HG03095 (cell line): ENCODE results near the gene HSPA13.
"Not testable (repeated sequence)": the region's sequence is repeated elsewhere in the genome, so short reads cannot be mapped to it uniquely, and the experiment has no call there.

ENCODE experiments used
- ATAC-seq: cut with Tn5 transposase; IDR thresholded peaks from one replicate; pipeline ENCODE4 v1.9.1; 2021; ENCODE audit warnings: moderate library complexity; ENCODE audit not compliant: unreplicated experiment

HSPA13 gene, protein sequence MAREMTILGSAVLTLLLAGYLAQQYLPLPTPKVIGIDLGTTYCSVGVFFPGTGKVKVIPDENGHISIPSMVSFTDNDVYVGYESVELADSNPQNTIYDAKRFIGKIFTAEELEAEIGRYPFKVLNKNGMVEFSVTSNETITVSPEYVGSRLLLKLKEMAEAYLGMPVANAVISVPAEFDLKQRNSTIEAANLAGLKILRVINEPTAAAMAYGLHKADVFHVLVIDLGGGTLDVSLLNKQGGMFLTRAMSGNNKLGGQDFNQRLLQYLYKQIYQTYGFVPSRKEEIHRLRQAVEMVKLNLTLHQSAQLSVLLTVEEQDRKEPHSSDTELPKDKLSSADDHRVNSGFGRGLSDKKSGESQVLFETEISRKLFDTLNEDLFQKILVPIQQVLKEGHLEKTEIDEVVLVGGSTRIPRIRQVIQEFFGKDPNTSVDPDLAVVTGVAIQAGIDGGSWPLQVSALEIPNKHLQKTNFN

GRCh38 chr21:14382835-14383595 is at the start of gene HSPA13:
Gene HSPA13, minus strand, starts transcription at chr21:14383146. Its CDS starts 27 bp downstream, at chr21:14383119.
- peak; percentile 98 for ATAC-seq

DNA sequence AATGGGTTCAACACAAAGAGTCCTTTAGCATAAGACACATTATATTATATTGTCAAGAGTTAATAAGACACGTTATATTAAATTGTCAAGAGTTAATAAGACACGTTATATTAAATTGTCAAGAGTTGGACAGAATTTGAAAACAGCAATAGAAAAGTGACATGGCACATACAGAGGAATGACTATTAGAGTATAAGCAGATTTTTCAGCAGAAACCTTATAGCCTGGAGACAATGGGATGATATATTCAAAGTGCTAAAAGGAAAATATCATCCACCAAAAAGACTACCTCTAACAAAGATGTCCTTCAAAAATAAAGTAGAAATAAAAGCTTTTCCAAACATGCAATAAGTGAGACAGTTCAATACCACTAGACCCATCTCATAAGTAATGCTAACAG is 36.0 kb upstream of the HSPA13 start:
- ATAC-seq = no peak

DNA sequence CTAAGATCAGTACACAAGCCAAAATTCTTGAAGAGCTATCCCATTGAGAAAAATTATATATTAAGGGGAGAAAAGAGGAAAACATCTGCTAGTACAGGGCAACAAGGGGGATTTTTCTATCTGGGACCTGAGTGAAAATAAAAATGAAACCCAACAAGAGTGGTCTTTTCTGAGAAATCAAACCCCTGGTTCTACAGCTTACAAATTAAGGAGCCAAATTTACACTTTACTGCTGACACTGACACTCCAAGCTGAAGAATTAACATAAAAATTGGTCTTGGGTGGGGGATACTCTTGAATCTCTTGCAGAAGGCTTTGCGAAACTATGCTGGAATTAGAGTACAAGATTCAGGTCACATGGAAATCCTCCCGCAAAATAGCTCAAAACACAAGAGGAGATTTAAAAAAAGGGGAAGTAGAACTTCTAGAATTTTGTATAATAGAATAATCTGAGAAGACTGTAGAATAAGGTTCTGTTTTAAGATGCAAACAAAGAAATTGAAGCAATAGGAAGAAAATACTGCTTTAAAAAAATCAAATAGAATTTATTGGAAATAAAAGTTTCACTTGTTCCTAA is 32.1 kb upstream of the HSPA13 start:
- no peak for ATAC-seq

DNA sequence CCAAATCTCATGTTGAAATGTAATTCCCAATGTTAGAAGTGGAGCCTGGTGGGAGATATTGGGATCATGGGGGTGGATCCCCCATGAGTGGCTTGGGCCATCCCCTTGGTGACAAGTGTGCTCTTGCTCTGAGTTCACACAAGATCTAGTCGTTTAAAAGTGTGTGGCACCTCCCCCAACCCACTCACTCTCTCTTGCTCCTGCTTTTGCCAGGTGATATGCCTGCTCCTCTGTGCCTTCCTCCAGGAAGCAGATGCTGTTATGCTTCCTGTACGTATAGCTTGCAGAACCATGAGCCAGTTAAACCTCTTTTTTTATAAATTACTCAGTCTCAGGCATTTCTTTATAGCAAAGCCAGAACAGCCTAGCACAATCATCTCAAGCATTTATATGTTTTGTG is 23.0 kb upstream of the HSPA13 start:
- no peak for ATAC-seq

DNA sequence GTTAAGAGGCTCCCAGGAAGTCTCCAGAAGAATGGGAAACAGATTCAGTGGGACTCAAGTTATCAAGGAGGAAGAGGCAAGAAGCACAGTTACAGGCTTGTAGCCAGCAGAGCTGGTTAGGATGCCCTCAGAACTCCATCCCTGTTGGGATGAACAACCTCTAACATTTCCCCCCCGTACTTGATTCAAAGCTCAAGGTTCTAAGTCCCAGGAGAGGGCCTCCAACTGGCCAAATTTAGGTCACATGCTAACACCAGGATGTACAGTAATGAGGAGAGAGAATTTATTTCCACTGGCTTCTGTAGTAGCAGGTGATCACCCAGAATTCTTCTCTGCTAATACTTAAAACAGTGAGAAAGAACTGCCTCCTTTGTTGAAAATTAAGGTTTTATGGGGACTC is 22.3 kb upstream of the HSPA13 start:
- ATAC-seq = no peak

DNA sequence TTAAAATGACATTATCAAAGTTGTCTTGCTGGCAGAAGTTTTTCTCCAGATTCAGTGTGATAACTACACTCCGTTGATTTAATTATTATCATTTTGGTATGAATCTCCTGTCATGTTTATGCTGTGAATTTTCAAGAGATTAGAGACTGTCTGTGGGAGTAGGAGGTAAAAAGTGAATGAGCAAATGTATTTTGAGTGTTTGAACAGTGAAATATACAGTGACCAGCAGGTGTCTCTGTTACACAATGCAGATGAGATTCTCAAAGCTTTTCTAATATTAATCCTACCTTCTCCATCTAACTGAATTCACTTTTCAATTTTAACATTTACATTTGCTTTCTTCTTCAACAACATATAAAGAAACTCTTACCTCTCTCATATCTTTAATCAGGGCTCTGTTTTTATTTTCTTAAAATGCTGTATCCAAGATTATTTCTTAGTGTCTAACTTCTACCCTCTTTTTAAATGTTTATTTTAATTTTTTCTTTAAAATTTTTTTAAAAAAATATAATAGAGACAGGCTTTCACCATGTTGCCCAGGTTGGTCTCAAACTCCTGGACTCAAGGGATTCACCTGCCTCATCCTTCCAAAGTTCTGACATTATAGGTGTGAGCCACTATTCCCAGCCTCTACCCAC is 20.9 kb upstream of the HSPA13 start:
- ATAC-seq = no peak

- no peak for ATAC-seq
Measured at GRCh38 chr21:14401217-14401616, 18.3 kb upstream of the HSPA13 start.

GRCh38 chr21:14388282-14388681 is 5.3 kb upstream of the HSPA13 start:
- no peak for ATAC-seq

DNA sequence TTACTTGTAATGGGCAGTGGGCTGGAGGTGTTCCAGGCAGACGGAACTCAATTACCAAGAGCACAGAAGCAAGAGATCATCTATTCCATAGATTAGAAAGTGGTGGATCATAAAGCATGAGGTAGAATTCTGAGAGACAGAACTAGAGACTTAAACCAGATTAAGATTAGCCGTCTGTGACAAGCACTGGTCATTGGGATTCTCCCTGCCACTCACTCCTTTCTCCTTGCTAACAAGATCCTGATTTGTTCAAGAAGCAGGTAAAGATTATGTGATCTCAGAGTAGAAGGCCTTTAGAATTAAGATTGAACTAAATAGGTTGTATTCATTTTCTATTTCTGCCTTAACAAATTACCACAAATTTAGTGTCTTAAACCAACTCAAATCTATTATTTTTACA is 1.5 kb upstream of the HSPA13 start:
- ATAC-seq = no peak

GRCh38 chr21:14383596-14384180 is 742 bp upstream of the HSPA13 start:
- ATAC-seq = peak; percentile 27

GRCh38 chr21:14382486-14382834 is 486 bp downstream of the HSPA13 start:
- ATAC-seq = peak; percentile 3

DNA sequence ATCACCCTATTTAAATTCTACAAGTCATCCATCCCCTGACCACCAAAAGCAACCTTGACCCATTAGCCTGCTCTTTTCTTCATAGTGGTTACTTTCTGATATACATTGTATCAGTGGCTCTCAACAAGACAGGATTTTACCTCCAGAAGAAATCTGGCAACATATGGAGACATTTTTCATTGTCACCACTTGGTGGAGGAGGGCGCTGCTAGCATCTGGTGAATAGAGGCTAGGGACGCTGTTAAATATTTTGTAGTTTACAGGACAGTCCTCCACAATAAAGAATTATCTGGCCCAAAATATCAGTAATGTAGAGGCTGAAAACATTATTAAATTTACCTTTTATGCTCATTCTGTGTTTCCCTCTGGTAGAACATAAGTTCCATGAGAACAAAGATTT is 6.1 kb downstream of the HSPA13 start:
- no peak for ATAC-seq

- ATAC-seq = no peak
Measured at GRCh38 chr21:14366998-14367397, 15.9 kb downstream of the HSPA13 start.

GRCh38 chr21:14361958-14362357 is 21.0 kb downstream of the HSPA13 start:
- ATAC-seq = no peak

GRCh38 chr21:14358775-14359174 is 24.2 kb downstream of the HSPA13 start:
- no peak for ATAC-seq

DNA sequence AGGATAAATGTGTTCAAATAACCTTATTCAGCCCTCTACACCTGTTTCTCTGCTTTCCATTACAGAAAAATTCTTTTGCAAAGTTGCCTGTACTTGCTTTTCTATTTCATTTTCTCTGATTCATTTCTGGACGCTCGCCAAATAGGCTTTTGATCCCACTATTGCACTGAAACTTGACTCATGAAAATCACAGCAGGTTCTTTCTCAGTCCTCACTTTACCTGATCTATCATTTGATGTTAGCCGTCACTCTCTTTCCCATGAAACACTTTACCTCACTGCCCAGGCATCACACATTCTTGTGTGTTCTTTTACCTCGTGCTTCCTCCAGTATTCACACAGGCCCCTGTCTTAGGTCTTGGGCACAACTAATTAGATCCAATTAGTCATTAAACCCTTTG is 26.2 kb downstream of the HSPA13 start:
- ATAC-seq = no peak

DNA sequence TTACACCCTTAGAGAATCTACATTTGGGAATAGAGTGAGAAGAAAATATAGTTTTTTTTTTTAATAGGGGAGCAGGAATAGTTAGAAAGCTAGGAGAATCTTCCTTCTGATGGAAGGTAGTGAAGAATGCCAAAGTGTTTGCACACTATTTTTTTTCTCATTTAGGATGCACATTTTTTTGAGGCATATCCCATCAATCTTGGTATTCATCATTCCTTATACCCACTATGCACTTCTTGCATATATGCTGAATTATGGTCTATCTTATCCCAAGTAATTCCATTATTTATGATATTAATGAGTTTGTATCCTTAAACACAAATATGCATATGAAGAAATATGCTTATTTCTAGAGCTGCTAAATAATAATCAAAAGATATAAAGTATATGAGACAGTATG is 28.4 kb downstream of the HSPA13 start:
- ATAC-seq = no peak

GRCh38 chr21:14353726-14354125 is 29.2 kb downstream of the HSPA13 start:
- ATAC-seq = no peak

DNA sequence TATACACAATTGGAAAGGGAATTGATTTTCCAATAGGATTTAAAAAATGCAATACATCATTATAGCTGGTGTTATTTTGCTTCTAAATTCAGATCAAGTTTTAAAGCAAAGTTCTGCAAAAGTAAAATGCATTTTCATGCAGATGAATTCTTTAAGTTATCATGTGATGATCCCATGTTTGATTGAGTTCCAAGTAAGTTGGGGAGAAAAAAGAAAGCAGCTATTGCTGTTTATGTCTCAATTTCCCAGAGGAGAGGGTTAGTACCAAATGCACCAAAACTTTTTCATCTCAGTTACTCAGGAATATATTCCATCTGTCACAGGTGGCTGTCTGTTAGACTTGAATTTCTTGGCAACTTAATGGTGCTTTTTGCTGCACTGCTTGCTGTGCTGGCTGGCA is 29.7 kb downstream of the HSPA13 start:
- ATAC-seq = no peak

DNA sequence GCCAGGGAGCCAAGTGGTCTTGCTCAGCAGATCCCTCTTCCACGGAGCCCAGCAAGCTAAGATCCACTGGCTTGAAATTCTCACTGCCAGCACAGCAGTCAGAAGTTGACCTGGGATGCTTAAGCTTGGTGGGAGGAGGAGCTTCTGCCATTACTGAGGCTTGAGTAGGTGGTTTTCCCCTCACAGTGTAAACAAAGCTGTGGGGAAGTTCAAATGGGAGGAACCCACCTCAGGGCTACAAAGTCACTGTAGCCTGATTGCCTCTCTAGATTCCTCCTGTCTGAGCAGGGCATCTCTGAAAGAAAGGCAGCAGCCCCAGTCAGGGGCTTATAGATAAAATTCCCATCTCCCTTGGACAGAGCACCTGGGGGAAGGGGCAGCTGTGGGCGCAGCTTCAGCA is 55.6 kb downstream of the HSPA13 start:
- not testable (repeated sequence) for ATAC-seq

GRCh38 chr21:14325595-14325994 is 57.4 kb downstream of the HSPA13 start:
- ATAC-seq = no peak
